Body of pancreas (tissue), 4 donors: ENCODE data around the gene ABHD6.

Experiments used
- CTCF ChIP-seq, 7 experiments: fragments of 450-650 bp in 4 of 7; fragments of 200-600 bp in 3 of 7; sonication (generic) in 3 of 7; IDR thresholded peaks; one replicate each; pipeline ENCODE4 v1.5.1; 2016 to 2019; ENCODE audit warnings: antibody characterized with exemption in 7 of 7
- POLR2A ChIP-seq, 3 donors: fragments of 450-650 bp; IDR thresholded peaks; one replicate each; pipeline ENCODE4 v1.6.1; 2016; ENCODE audit warnings: antibody characterized with exemption in 3 of 3, mild to moderate bottlenecking in 2 of 3

DNA sequence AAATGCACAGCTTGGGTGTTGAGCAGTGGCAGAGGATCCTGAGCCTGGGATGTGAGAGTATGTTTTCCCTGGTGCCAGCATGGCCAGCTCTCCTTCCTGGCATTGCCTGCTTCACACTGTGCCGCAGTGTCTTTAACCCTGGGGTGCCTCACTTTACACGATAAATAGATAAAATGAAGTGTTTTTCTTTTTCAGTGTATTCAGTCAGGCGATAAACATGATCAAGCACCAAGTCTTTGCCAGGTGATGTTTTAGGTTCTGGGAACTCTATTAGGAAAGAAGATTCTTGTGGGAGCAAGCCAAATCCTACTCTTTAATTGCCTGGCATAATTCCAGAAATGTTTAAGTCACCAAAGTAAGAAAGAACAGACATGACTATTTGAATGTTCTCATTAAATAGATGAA is 14.0 kb downstream of the ABHD6 start:
- TF ChIP-seq CTCF (IDR thresholded peaks at IDR 0.05) (no peak), POLR2A (IDR thresholded peaks at IDR 0.05) (no peak)
